Esophagus squamous epithelium (tissue), 4 donors: ENCODE results near the gene WLS.

Experiments used
- POLR2A ChIP-seq, 4 donors: fragments of 450-650 bp; IDR thresholded peaks; one replicate each; pipeline ENCODE4 v1.6.1; 2017; ENCODE audit warnings: antibody characterized with exemption in 4 of 4, mild to moderate bottlenecking in 4 of 4, moderate library complexity in 3 of 4
- TF ChIP-seq, protein P1 (sequence below), 6 experiments: fragments of 450-650 bp in 4 of 6; fragments of 200-600 bp in 2 of 6; sonication (generic) in 2 of 6; IDR thresholded peaks; one replicate each; pipeline ENCODE4 v1.5.1; 2016 to 2019; ENCODE audit warnings: antibody characterized with exemption in 6 of 6, mild to moderate bottlenecking in 4 of 6, moderate library complexity in 4 of 6

DNA sequence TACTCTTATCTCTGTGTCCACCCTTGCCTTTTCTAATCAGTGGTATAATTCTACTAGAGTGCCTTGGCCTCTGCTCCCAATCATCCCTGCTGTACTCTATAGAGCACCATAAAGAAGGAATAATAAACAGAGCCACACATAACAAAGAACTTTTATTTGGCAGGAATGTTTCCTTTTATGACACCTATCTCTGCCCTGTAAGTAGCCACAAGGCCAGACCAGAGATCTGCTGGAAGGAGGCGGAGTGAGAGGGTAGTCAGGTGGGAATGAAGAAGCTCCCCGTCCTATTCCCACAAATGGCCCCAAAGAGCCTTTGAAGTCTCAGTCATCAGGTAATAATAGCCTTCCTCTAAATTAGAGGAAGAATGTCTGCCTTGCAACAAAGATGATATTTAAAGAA lies 32.7 kb downstream of the WLS start:
- TF ChIP-seq, protein P1, sequence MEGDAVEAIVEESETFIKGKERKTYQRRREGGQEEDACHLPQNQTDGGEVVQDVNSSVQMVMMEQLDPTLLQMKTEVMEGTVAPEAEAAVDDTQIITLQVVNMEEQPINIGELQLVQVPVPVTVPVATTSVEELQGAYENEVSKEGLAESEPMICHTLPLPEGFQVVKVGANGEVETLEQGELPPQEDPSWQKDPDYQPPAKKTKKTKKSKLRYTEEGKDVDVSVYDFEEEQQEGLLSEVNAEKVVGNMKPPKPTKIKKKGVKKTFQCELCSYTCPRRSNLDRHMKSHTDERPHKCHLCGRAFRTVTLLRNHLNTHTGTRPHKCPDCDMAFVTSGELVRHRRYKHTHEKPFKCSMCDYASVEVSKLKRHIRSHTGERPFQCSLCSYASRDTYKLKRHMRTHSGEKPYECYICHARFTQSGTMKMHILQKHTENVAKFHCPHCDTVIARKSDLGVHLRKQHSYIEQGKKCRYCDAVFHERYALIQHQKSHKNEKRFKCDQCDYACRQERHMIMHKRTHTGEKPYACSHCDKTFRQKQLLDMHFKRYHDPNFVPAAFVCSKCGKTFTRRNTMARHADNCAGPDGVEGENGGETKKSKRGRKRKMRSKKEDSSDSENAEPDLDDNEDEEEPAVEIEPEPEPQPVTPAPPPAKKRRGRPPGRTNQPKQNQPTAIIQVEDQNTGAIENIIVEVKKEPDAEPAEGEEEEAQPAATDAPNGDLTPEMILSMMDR (IDR thresholded peaks at IDR 0.05): no peak
- TF ChIP-seq POLR2A (IDR thresholded peaks at IDR 0.05): no peak
